HL-60 (cell line): Measurements from ENCODE around the gene ARHGEF37.
A peak's percentile ranks its signal among the peaks of the same experiment; 100 is the strongest.

Experiments
- CTCF ChIP-seq: IDR thresholded peaks from one replicate; pipeline ENCODE4 v1.5.1; 2011; ENCODE audit warnings: low read length, control low read depth, inconsistent platforms; ENCODE audit not compliant: insufficient read depth
- GABPA ChIP-seq: IDR thresholded peaks from 2 replicates; pipeline ENCODE4 v1.6.1; 2012; ENCODE audit warnings: low read depth
- POLR2AphosphoS5 ChIP-seq: IDR thresholded peaks from 2 replicates; pipeline ENCODE4 v1.6.1; 2012; ENCODE audit warnings: low read depth
- SPI1 ChIP-seq: IDR thresholded peaks from 2 replicates; pipeline ENCODE4 v1.6.1; 2012; ENCODE audit warnings: low read depth, mild to moderate bottlenecking, borderline replicate concordance
- TF ChIP-seq, protein P1 (sequence below): IDR thresholded peaks from 2 replicates; pipeline ENCODE4 v1.6.1; 2012; ENCODE audit warnings: low read depth; ENCODE audit not compliant: insufficient replicate concordance

- peak; percentile 19 for TF ChIP-seq CTCF
- TF ChIP-seq GABPA = peak; percentile 86
- TF ChIP-seq, protein P1, sequence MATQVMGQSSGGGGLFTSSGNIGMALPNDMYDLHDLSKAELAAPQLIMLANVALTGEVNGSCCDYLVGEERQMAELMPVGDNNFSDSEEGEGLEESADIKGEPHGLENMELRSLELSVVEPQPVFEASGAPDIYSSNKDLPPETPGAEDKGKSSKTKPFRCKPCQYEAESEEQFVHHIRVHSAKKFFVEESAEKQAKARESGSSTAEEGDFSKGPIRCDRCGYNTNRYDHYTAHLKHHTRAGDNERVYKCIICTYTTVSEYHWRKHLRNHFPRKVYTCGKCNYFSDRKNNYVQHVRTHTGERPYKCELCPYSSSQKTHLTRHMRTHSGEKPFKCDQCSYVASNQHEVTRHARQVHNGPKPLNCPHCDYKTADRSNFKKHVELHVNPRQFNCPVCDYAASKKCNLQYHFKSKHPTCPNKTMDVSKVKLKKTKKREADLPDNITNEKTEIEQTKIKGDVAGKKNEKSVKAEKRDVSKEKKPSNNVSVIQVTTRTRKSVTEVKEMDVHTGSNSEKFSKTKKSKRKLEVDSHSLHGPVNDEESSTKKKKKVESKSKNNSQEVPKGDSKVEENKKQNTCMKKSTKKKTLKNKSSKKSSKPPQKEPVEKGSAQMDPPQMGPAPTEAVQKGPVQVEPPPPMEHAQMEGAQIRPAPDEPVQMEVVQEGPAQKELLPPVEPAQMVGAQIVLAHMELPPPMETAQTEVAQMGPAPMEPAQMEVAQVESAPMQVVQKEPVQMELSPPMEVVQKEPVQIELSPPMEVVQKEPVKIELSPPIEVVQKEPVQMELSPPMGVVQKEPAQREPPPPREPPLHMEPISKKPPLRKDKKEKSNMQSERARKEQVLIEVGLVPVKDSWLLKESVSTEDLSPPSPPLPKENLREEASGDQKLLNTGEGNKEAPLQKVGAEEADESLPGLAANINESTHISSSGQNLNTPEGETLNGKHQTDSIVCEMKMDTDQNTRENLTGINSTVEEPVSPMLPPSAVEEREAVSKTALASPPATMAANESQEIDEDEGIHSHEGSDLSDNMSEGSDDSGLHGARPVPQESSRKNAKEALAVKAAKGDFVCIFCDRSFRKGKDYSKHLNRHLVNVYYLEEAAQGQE = peak; percentile 60
- peak; percentile 92 for TF ChIP-seq POLR2AphosphoS5
- peak; percentile 54; the same call in 1 of the 2 replicates for TF ChIP-seq SPI1
These were observed 29.9 kb upstream of the ARHGEF37 start, which contains the start of gene CSNK1A1 for GRCh38 chr5:149551227-149552037.
